Breast epithelium (tissue), 4 donors: ENCODE results near the gene ANKDD1B. TPM values are rescaled to one million over a fixed set of nuclear protein-coding genes. Genes with fewer than 3 reads are reported as not detected.

Source experiments
- DNase-seq, 2 donors: peaks; one replicate each; pipeline ENCODE4 v3.0.0-alpha.2; 2019; ENCODE audit warnings: low spot score in 2 of 2
- H3K27ac ChIP-seq, 2 donors: fragments of 200-600 bp; sonication (generic) in 1 of 2; one replicate each; pipeline ENCODE4 v1.5.1; 2016 to 2019; ENCODE audit warnings: mild to moderate bottlenecking in 1 of 2
- H3K27me3 ChIP-seq, 2 donors: fragments of 200-600 bp; sonication (generic) in 1 of 2; one replicate each; pipeline versions ENCODE4 v1.5.1 to v1.6.0; 2017 to 2019; ENCODE audit warnings: control low read depth in 1 of 2, mild to moderate bottlenecking in 1 of 2
- H3K36me3 ChIP-seq: fragments of 200-600 bp; one replicate; pipeline ENCODE4 v1.5.1; 2019
- H3K4me1 ChIP-seq, 2 donors: fragments of 200-600 bp; sonication (generic); one replicate each; pipeline ENCODE4 v1.5.1; 2016 to 2019; ENCODE audit warnings: control low read depth in 1 of 2
- H3K4me3 ChIP-seq, 3 donors: fragments of 200-600 bp; sonication (generic); 1 replicate in 2 of 3; 2 replicates in 1 of 3; pipeline ENCODE4 v1.5.1; 2016 to 2019; ENCODE audit warnings: mild to moderate bottlenecking in 3 of 3, moderate library complexity in 2 of 3
- H3K9me3 ChIP-seq, 2 donors: fragments of 200-600 bp; sonication (generic) in 1 of 2; one replicate each; pipeline ENCODE4 v1.5.1; 2016 to 2019; ENCODE audit warnings: control low read depth in 1 of 2
- POLR2A ChIP-seq: fragments of 450-650 bp; IDR thresholded peaks from one replicate; pipeline ENCODE4 v1.6.1; 2016; ENCODE audit warnings: antibody characterized with exemption, mild to moderate bottlenecking, moderate library complexity
- POLR2AphosphoS5 ChIP-seq, 3 donors: sonication (generic); formaldehyde crosslinking; IDR thresholded peaks; one replicate each; pipeline ENCODE4 v1.6.1; 2017; ENCODE audit warnings: antibody characterized with exemption in 3 of 3
- intact Hi-C: fragments of 100-400 bp; cut with DNase I; formaldehyde crosslinking; loops from one replicate; pipeline ENCODE4 v1.15.1; 2023; ENCODE audit warnings: low total_unique reads
- total RNA-seq, 3 donors: library from RNA; depleted of rRNA; stranded (reverse); fragments of >200 nt; gene quantifications; one replicate each; pipeline ENCODE4 v1.1.0, GENCODE V29; 2016
- TF ChIP-seq, protein P1 (sequence below), 3 donors: fragments of 450-650 bp; IDR thresholded peaks; one replicate each; pipeline ENCODE4 v1.5.1; 2016 to 2017; ENCODE audit warnings: antibody characterized with exemption in 3 of 3, mild to moderate bottlenecking in 3 of 3, moderate library complexity in 3 of 3

Gene ANKDD1B
- total RNA-seq, 3 donors from 2014 or later = 0.66 to 1.4 (median 1.0) TPM

- H3K36me3 ChIP-seq = no peaks in the 10 kb centered on the region
- intact Hi-C loops = no loop called here
- no peaks in the 10 kb centered on the region for H3K9me3 ChIP-seq
- H3K27ac ChIP-seq = no peak overlapping the region
- TF ChIP-seq, protein P1, sequence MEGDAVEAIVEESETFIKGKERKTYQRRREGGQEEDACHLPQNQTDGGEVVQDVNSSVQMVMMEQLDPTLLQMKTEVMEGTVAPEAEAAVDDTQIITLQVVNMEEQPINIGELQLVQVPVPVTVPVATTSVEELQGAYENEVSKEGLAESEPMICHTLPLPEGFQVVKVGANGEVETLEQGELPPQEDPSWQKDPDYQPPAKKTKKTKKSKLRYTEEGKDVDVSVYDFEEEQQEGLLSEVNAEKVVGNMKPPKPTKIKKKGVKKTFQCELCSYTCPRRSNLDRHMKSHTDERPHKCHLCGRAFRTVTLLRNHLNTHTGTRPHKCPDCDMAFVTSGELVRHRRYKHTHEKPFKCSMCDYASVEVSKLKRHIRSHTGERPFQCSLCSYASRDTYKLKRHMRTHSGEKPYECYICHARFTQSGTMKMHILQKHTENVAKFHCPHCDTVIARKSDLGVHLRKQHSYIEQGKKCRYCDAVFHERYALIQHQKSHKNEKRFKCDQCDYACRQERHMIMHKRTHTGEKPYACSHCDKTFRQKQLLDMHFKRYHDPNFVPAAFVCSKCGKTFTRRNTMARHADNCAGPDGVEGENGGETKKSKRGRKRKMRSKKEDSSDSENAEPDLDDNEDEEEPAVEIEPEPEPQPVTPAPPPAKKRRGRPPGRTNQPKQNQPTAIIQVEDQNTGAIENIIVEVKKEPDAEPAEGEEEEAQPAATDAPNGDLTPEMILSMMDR (IDR thresholded peaks at IDR 0.05) = no peak
- TF ChIP-seq POLR2AphosphoS5 (IDR thresholded peaks at IDR 0.05) (no peak), POLR2A (no peak)
- no peak for DNase-seq
- no peaks in the 10 kb centered on the region for H3K4me1 ChIP-seq
- H3K27me3 ChIP-seq = no peaks in the 10 kb centered on the region
- H3K4me3 ChIP-seq = no peak overlapping the region
Measured at GRCh38 chr5:75639535-75640311, 28.5 kb downstream of the ANKDD1B start.

- TF ChIP-seq POLR2A (no peak), POLR2AphosphoS5 (IDR thresholded peaks at IDR 0.05) (no peak)
- TF ChIP-seq, protein P1 (IDR thresholded peaks at IDR 0.05) = no peak
- Histone ChIP-seq H3K36me3 (no peaks in the 10 kb centered on the region), H3K4me1 (no peaks in the 10 kb centered on the region), H3K27me3 (no peaks in the 10 kb centered on the region), H3K4me3 (no peak overlapping the region), H3K27ac (no peak overlapping the region), H3K9me3 (no peaks in the 10 kb centered on the region)
- no peak for DNase-seq
- intact Hi-C loops = no loop called here
Measured at GRCh38 chr5:75640395-75640794, 29.1 kb downstream of the ANKDD1B start.

GRCh38 chr5:75640826-75641225, 29.6 kb downstream of the ANKDD1B start:
- no peaks in the 10 kb centered on the region for H3K36me3 ChIP-seq

GRCh38 chr5:75648712-75649111, 37.5 kb downstream of the ANKDD1B start:
- DNase-seq = no peak
- Histone ChIP-seq H3K9me3 (no peaks in the 10 kb centered on the region), H3K27ac (no peak overlapping the region), H3K4me3 (no peak overlapping the region), H3K36me3 (no peaks in the 10 kb centered on the region), H3K4me1 (no peaks in the 10 kb centered on the region), H3K27me3 (no peaks in the 10 kb centered on the region)
- TF ChIP-seq POLR2A (no peak), POLR2AphosphoS5 (IDR thresholded peaks at IDR 0.05) (no peak)
- TF ChIP-seq, protein P1 (IDR thresholded peaks at IDR 0.05) = no peak
- intact Hi-C loops = no loop called here

More at GRCh38 chr5:75640826-75641225, 29.6 kb downstream of the ANKDD1B start:
- no peak for DNase-seq
- intact Hi-C loops = no loop called here
- Histone ChIP-seq H3K9me3 (no peaks in the 10 kb centered on the region), H3K4me3 (no peak overlapping the region), H3K4me1 (no peaks in the 10 kb centered on the region), H3K27me3 (no peaks in the 10 kb centered on the region), H3K27ac (no peak overlapping the region)
- TF ChIP-seq POLR2AphosphoS5 (IDR thresholded peaks at IDR 0.05) (no peak), POLR2A (no peak)
- TF ChIP-seq, protein P1 (IDR thresholded peaks at IDR 0.05) = no peak

DNA sequence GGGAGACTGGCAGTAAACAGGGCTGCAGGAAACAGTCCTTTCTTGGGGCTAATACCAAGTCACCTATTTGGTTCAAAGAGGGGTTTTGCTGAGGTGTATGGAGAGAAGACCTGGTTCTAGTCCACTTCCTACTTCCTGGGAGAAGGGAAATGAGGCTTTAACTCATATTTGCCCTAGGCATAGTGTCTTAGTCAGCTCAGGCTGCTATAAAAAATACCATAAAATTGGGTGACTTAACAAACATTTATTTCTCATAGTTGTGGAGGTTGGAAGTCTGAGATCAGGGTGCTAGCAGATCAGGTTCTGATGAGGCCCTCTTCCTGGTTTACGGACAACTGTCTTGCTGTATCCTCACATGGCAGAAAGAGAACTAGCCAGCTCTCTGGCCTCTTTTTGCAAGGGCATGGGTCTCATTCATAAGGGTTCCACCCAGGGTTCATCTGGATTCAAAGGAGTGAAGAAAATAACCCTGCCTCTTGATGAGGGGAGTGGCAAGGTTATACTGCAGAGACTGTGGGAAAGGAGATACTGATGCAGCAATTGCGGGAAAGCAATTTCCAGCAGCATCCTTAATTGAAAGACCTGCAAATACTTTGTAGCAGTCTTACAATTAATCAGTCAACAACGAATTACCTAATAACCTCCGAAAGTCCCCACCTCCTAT, 40.5 kb downstream of the ANKDD1B start:
- H3K36me3 ChIP-seq = no peaks in the 10 kb centered on the region
- H3K4me1 ChIP-seq = no peaks in the 10 kb centered on the region
- no peak overlapping the region for H3K27ac ChIP-seq
- no peak overlapping the region for H3K4me3 ChIP-seq
- no peaks in the 10 kb centered on the region for H3K9me3 ChIP-seq
- no peak for DNase-seq
- intact Hi-C loops = no loop called here
- H3K27me3 ChIP-seq = no peaks in the 10 kb centered on the region
- TF ChIP-seq POLR2A = no peak
